ENCODE measurements around the gene TMEM150C. TPM values are rescaled to one million over a fixed set of nuclear protein-coding genes. Genes with fewer than 3 reads are reported as not detected.

Gene TMEM150C
- total RNA-seq, 1 donor from 2014 or later, result 4.9 TPM

GRCh38 chr4:82436780-82437179 is 125.0 kb downstream of the TMEM150C start:
- TF ChIP-seq CTCF (IDR thresholded peaks at IDR 0.05; ENCODE audit: insufficient read depth, low read length, poor library complexity, severe bottlenecking), result no peak
- no peak overlapping the region for H3K4me3 ChIP-seq (ENCODE audit: low read depth, low read length)
- DNase-seq (ENCODE audit: low read depth), result no peak
- H3K36me3 ChIP-seq (ENCODE audit: control insufficient read depth, insufficient read depth, low read length), result peaks cover 2% of the 10 kb centered on the region
- H3K27me3 ChIP-seq (ENCODE audit: control insufficient read depth, insufficient read depth, low read length), result no peaks in the 10 kb centered on the region

- H3K27me3 ChIP-seq (ENCODE audit: control insufficient read depth, insufficient read depth, low read length), result no peaks in the 10 kb centered on the region
- no peak for TF ChIP-seq CTCF (IDR thresholded peaks at IDR 0.05; ENCODE audit: insufficient read depth, low read length, poor library complexity, severe bottlenecking)
- H3K4me3 ChIP-seq (ENCODE audit: low read depth, low read length), result no peak overlapping the region
- peaks cover 2% of the 10 kb centered on the region for H3K36me3 ChIP-seq (ENCODE audit: control insufficient read depth, insufficient read depth, low read length)
- DNase-seq (ENCODE audit: low read depth), result no peak
Measured at GRCh38 chr4:82436130-82436529, 125.7 kb downstream of the TMEM150C start.

- Histone ChIP-seq H3K27me3 (ENCODE audit: control insufficient read depth, insufficient read depth, low read length) (no peaks in the 10 kb centered on the region), H3K4me3 (ENCODE audit: low read depth, low read length) (no peak overlapping the region), H3K36me3 (ENCODE audit: control insufficient read depth, insufficient read depth, low read length) (peaks cover 2% of the 10 kb centered on the region)
- no peak for TF ChIP-seq CTCF (IDR thresholded peaks at IDR 0.05; ENCODE audit: insufficient read depth, low read length, poor library complexity, severe bottlenecking)
- DNase-seq (ENCODE audit: low read depth), result no peak
Measured at GRCh38 chr4:82434949-82435348, 126.8 kb downstream of the TMEM150C start.

- TF ChIP-seq CTCF (IDR thresholded peaks at IDR 0.05; ENCODE audit: insufficient read depth, low read length, poor library complexity, severe bottlenecking), result no peak
- H3K27me3 ChIP-seq (ENCODE audit: control insufficient read depth, insufficient read depth, low read length), result no peaks in the 10 kb centered on the region
- DNase-seq (ENCODE audit: low read depth), result no peak
- no peak overlapping the region for H3K4me3 ChIP-seq (ENCODE audit: low read depth, low read length)
- H3K36me3 ChIP-seq (ENCODE audit: control insufficient read depth, insufficient read depth, low read length), result peaks cover 2% of the 10 kb centered on the region
Measured at GRCh38 chr4:82433791-82434190, 128.0 kb downstream of the TMEM150C start.

Other genes with a start within 250 kb of the TMEM150C start
- 62.8 and 65.5 TPM in 2 replicates for gene HNRNPD, start 188.0 kb downstream of the TMEM150C start, total RNA-seq
- gene HNRNPDL, start 131.5 kb downstream of the TMEM150C start, total RNA-seq, result 161 and 185 TPM in 2 replicates
- 55.3 and 56.3 TPM in 2 replicates for gene ENOPH1, start 131.4 kb downstream of the TMEM150C start, total RNA-seq
- 17.9 and 22.1 TPM in 2 replicates for gene SCD5, start 236.8 kb upstream of the TMEM150C start, total RNA-seq